ENCODE results near the gene ARMH3. TPM values are rescaled to one million over a fixed set of nuclear protein-coding genes. Genes with fewer than 3 reads are reported as not detected.
A peak's percentile ranks its signal among the peaks of the same experiment; 100 is the strongest.

The ARMH3 gene
- total RNA-seq, 2 donors from 2014 or later, result 28.6 to 37.3 TPM

DNA sequence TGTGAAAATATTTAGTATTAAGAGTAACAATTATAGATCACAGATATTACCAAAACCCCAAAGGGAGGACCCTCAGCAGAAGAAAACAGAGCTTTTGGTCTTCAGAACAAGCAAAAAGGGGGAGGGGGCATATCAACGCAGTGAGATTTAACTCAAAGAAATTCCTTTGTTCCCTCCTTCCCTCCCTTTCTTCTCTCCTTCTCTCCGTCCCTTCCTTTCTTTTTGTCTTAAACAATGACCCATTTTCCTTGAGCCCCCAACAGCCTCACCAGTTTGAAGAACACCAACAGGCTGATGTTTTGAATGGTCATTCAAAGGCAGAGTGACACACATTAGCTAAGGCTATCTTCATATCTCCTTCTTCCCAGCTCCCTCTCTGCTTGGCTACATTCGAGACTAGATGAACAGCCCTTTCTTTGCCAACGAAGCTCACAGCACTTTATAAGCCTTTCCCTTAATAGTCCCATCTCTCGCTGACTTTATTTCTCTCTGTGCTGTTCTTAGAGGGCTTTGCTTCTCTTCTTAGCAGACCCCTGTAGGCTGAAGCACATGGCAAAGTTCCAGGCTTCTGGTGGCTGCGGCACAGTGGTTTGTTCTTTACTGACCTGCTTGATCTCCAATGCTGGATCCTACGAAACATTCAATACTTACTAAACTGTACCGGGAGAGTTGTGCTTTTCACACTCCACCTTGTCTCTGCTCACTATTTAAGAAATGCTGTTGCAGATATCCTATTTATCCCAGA lies 136.8 kb downstream of the ARMH3 start:
- DNase-seq (no peak), ATAC-seq (no peak)
- intact Hi-C loops (cut with DNase I, micrococcal nuclease), result no loop called here

DNA sequence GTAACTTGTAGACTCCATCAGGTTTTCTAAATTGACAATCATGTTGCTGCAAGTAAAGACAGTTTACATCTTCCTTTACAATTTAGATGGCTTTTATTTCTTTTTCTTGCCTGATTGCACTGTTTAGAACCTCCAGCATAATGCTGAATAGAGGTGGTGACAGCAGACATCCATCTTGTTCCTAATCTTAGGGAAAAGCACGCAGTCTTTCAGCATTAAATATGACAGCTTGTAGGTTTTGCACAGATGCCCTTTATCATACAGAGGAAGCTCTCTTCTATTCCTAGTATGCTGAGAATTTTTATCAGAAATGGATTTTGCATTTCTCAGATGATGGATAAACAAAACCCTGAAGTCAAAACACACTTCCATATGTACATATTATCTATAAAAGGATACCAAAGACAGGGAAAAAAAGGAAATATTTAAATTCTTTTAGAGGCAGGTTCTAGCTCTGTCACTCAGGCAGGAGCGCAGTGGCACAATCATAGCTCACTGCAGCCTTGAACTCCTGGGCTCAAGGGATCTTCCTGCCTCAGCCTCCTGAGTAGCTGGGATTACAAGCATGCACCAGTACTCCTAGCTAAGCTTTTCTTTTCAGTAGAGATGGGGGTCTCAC lies 143.3 kb downstream of the ARMH3 start:
- DNase-seq, result no peak
- intact Hi-C loops (cut with DNase I, micrococcal nuclease), result no loop called here
- no peak for ATAC-seq

DNA sequence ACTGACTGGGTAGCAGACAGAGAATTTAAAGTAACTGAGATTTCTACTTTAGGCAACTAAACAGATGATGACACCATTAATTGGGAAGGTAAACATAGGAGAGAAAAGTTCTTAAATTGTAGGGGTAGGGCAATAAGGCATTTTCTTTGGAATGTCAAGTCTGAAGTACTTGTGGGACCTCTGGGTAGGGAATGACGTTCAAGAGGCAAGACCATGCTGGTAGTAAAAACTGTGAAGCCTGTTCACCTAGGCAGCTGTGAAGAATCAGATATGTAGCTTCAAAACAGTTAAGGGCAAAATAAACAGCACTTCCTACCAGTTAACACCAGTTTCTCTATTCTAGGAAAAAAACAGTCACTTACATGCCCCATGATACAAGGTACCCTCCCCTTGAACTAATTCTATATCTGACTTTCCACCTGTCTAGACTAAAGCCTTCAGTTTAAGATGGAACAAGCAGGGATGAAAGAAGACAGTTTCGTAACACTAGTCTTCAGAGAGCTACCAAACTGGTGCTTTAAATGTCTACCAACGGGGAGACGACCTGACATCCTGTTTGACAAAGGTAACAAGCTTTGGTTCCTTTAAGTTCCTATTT lies 149.3 kb downstream of the ARMH3 start:
- intact Hi-C loops (cut with DNase I, micrococcal nuclease), result no loop called here
- DNase-seq, result no peak

DNA sequence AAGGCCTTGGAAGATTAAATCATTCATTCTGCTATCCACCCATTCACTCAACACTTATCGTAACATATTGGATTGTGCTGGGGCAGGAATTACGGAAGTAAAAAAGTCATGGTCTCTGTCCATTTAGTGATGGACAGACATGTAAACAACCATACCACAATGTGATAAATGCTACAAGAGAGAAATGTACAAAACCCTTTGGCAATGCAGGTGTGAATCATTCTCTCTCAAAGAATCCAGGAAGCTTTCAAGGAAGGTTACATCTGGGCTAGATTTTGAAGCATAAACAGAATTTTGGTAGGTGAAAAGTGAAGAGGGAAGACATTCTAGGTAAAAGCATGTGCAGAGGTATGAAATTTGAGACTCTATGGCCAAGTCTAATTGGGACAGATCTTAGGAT lies 150.7 kb downstream of the ARMH3 start:
- DNase-seq (no peak), ATAC-seq (no peak)
- intact Hi-C loops (cut with DNase I, micrococcal nuclease), result no loop called here

More for the DNA sequence above, 149.3 kb downstream of the ARMH3 start:
- no peak for ATAC-seq

DNA sequence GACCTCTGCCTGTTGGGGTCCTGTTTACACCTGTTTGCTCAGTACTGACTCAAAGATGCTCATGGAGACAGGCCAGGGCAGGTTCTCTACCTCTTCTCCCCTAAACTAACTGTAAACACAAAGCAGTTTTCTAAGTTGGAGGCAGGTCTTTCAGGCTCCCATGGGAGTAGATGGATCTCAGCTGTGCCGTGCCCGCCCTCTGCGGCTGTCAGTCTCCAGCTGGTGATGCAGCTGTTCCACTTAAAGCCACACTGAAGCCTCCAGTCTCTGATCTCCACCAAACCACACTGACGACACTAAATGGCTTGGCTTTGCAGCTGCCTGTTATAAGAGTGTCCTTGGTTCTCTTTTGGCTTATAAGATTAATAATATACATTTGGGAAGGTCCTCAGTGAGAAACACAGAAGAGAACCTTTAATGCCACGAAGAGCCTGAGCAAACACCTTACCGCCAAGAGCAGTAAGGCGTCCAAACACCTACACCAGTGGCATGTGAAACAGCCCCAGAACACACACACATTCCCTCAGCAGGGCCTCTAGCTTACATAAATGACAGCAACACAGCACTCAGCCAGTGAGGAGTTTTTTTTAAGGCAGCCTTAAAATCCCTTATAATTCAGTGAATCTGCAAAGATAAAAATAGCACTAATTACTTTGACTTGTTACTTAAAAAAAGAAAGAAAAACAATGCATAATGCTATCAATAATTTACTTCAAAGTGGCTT lies 152.0 kb downstream of the ARMH3 start:
- intact Hi-C loops (cut with DNase I, micrococcal nuclease), result no loop called here
- no peak for ATAC-seq

DNA sequence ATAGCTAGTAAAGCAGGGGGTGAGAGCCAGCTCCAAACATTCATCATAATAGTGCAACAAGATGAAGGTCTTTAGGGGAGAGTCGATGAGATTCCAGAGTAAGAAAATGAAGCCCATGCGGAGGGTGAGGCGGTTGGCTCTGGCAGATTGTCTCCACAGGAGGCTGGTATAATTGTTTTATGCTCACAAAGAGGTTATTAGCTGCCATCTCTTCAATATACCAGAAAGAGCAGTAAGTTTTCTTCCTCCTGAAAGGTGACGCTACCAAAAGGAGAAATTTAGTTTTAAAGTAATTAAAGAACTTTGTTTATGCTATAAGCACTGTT lies 153.2 kb downstream of the ARMH3 start:
- ATAC-seq (no peak), DNase-seq (no peak)
- intact Hi-C loops (cut with DNase I, micrococcal nuclease), result no loop called here

More for the DNA sequence above, 152.0 kb downstream of the ARMH3 start:
- peak in 1 of 2 donors; percentile 26 for DNase-seq

DNA sequence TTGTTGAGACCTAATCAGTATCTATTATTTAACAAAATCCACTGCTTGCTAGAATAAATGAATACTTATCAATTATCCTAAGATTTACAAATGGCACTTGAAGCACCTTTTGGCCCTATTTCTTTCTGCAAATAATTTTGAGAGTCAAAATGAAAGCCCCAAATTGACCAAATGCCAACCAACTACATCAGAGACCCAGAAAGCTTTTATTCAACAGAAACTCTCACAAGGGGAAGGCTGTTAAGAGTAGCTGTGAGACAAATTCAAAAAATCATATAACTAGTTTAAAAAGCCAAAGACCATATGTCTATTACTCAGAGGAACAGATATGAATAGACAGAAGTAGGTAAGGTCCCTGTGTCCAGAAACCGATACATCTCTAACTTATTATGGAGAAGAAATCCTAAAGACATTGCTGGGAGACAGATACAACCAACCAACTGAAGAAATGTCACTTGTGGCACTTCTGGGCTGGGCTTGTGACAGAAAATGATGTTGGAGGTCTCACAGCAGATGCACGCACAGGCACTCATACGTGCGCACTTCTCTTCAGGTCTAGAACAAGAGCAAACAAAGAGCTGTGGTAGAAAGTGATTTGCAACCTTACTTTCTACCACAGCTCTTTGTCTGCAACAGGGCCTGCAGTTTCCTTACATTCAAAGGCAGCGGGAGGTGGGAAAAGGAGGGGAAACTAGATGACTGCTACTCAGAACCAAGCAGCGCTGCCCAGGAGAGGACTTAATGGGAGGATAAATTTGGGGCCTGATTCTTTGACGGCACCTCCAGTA lies 153.7 kb downstream of the ARMH3 start:
- DNase-seq (no peak), ATAC-seq (no peak)
- intact Hi-C loops (cut with DNase I, micrococcal nuclease), result no loop called here

DNA sequence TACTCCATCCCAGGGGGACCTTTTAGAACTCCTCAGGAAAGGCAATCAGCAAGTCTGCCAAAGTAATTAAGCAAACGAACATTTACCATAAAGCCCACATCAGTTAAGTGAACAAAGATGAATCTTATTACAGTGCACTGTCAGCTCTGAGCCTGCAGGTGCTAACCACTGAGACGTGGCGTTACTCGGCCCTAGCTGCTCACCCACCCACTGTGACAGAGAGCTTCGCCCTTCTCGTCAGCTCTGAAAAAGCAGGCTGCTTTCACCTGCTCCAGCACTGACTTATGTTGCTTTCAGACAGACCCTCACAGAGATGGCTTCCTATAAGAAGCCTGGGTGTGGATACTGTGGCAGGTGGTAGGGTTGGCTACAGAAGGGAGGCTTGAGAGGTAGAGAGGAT lies 154.6 kb downstream of the ARMH3 start:
- intact Hi-C loops (cut with DNase I, micrococcal nuclease), result no loop called here
- DNase-seq, result peak in 1 of 2 donors; percentile 10
- no peak for ATAC-seq

DNA sequence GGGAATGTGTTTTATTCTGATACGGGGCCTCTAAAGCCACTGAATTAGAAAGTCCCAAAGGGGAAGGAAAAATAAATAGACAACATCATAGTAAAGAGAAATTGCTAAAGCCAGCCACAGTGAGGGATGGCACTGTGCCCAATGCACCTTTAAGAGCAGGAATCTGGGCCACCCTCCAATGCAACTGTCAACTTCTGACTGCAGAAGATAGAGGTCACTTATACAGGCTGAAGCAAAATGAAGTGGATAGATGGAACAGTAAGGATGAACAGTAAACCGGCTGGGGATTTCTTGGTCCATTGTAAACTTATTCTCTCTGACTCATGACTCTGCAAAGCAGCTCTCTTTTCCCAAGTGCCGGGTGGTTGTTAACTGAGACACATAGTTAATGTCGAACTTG lies 158.3 kb downstream of the ARMH3 start:
- ATAC-seq (peak; percentile 37), DNase-seq (no peak)
- intact Hi-C loops (cut with DNase I, micrococcal nuclease), result no loop called here

DNA sequence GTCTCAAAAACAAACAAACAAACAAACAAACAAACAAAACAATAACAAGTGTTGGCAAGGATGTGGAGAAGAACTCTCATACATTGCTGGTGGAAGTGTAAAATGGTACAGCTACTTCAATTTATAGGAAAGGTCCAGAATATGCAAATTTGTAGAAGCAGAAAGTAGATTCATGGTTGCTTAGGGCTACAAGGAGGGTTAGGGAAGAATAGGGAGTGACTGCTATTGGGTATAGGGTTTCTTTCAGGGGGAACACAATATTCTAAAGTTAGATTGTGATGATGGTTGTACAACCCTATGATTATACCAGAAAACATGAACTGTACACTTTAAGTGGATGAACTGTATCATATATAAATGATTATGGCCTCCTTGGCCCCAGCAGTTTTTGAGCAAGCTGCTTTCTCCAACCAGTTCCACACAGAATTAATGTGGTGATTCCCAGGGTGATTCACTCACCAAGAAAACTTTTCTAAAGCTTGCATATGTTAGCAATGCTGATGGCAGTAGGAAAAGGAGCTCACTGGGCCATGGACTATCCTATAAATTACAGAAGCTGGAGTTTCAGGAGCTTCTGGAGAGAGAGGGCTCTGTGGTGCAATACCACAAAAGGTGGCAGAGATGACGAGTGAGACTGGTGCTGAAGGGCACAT lies 159.6 kb downstream of the ARMH3 start:
- ATAC-seq (no peak), DNase-seq (no peak)
- intact Hi-C loops (cut with DNase I, micrococcal nuclease), result no loop called here

DNA sequence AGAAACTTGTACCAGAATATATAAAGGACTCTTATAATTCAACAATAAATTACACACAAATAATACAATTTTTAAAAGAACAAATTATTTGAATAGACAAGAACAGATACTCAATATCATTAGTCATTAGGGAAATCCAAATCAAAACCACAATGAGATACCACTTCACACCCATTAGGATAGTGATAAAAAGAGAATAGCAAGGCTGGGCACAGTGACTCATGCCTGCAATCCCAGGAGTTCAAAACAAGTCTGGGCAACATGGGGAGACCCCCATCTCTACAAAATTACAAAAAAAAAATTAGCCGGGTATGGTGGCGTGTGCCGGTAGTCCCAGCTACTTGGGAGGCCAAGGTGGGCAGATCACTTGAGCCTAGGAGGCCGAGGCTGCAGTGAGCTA lies 160.2 kb downstream of the ARMH3 start:
- no peak for DNase-seq

DNA sequence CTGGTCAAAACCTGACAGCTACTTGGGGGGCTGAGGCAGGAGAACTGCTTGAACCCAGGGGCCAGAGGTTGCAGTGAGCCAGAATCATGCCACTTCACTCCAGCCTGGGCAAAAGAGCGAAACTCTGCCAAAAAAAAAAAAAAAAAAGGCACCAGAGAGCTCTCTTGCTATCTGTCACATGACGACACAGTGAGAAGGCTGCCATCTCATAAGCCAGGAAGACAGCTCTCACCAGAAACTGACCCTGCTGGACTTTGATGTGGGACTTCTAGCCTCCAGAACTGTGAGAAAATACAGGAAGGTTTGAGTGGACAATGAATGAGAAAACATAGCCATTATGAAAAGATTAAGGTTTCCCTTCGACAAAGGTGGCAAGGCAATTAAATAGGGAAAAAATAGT lies 161.2 kb downstream of the ARMH3 start:
- no peak for DNase-seq
- intact Hi-C loops (cut with DNase I, micrococcal nuclease), result no loop called here
- no peak for ATAC-seq

More for the DNA sequence above, 160.2 kb downstream of the ARMH3 start:
- no peak for ATAC-seq
- intact Hi-C loops (cut with DNase I, micrococcal nuclease), result no loop called here

DNA sequence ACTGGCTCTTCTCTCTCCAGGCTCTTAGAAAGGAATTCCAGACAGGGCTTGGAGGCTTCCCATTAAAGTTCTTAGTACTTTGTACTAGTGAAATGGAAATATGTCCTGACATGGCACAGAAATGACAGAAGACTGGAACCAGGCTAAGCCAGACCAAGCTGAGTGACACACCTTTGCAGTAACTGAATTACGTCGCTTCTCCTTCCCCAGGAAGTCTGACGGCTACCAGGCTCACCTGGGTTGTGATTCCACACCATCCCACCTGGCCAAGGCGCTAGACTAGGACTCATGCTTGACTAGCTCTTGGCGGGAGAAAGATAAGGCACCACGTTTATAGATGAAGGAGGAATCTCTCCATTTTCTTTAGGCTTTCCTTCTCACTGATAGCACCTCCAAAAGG lies 161.7 kb downstream of the ARMH3 start:
- ATAC-seq (no peak), DNase-seq (no peak)
- intact Hi-C loops (cut with DNase I, micrococcal nuclease), result no loop called here

DNA sequence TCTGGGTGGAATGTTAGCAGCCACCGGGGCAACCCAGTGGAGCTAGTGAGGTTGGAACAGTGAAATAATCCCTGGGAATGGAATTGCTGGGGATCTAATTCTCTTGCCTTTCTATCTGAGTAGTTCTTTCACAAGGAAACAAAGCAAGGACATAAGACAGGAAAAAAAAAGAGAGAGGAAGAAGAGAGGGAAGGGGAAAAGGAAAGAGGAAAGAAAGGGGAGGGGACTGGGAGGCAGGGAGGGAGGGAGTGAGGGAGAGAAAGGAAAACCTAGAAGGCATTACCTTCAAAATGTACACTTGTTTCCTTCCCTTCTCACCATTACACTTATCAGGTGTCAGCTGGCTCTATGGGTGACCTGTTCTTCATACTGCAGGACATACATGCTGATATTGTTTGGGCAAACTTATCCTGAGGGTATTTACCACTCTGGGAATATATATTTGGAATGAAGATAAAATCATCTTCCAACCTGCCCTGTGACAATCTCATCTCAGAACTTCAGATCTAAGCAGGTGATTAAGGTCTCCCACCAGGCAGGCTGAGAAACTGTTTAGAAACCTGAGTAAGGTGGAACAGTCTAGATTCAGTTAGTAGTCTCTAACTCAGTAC lies 162.4 kb downstream of the ARMH3 start:
- no peak for DNase-seq
- intact Hi-C loops (cut with DNase I, micrococcal nuclease), result no loop called here
- ATAC-seq, result no peak

DNA sequence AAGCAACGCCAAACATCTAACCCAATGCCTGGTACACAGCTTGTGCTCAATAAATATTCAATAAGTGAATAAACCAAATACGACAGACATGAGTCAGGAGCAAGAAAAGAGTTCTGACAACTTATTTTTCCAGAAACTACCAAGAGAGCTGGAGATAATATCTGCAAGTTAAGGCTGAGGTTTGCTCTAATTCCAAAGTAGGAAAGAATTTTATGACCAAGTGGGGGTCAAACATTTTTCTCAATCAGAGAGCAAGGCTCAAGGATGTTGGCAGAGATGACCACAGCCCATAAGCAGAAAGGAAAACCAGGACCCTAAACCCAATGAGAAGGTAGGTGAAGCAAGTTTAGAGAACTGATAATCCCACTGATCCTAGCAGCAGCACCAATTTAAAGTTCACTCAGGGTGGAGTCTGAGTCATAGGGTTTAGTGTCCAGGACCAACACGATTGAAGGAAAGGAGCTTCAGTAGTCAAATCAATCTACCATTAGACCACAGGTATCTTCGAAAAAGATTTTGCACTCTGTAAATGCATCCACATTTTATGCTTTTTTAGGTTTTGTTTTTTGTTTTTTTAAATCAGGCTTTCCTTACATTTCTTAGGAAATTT lies 163.1 kb downstream of the ARMH3 start:
- DNase-seq (no peak), ATAC-seq (peak; percentile 34)
- intact Hi-C loops (cut with DNase I, micrococcal nuclease), result no loop called here

DNA sequence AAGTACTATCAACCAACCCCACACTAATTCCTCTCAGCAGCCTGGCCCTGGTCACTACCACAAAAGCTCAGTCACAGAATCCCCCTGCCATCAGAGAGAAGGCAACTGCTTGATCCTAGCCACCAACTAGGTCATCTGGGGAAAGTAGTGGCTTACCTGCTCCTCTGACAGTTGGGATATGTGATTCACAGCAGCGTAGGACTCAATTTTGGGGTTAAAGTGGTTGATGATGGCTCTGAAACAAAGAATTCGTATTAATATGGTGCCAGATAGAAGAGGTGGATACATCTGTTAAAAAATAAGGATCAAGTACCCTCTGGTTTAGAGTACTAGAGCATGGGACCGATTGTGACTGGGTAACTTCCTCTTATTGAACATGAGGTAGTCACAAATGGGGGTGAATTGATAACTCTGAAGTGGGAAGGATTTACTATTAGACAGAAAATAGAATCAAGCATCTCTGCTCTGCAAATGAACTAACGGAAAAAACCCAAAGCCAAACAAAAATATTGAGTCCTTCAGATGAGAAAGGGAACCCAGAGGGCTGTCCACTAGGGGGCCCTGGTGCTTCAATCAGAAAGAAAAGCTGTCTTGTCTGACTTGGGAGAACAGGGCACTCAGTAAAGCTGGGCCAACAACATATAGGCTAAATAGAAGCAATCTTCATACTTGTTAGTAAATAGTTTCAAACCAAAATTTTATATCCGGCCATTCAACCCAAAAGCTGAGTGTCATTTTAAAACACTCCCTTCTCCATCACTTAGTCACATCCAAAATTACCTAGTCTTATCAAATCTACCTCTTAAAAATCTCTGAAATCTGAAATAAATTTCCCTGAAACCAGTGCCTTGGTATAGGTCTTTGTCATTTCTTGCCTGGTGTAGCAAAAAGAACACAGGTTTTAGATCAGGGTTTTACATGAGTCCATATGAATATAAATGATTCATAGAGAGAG lies 166.4 kb downstream of the ARMH3 start:
- intact Hi-C loops (cut with DNase I, micrococcal nuclease), result loop anchor here in 1 of 2 donors (10.0 kb wide), 1 partner anchor 115 kb away; no protein-coding TSS in a partner anchor
- peak; percentile 42 to 87 for DNase-seq
- ATAC-seq, result peak; percentile 73

Data from left colon (tissue), 2 donors.